ENCODE results near the gene PDE4D.

The PDE4D gene

DNA sequence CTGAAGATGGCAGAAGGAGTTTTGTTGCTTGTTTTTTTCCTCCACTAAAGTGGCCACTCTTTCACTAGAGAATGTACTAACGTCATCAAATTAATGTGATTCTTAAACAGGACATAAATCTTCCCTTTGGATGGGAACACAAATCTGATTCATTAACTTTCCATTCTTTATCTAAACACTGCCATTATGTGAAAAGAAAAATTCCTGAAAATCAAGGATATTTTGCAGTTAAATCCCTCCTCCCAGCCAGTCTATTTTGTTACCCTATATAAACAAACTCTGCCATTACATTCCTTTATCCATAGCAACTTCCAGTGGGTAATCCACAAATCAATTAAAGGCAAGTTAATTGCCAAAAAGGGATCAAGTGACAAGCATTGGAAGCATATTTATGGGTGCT is 546.5 kb downstream of the PDE4D start:
- TF ChIP-seq CTCF (IDR thresholded peaks at IDR 0.05; ENCODE audit: insufficient read depth, low read depth, low read length, missing control alignments), result no peak

GRCh38 chr5:59346514-59346913 is 547.0 kb downstream of the PDE4D start:
- no peak overlapping the region for H3K4me3 ChIP-seq (ENCODE audit: low read length)
- TF ChIP-seq CTCF (IDR thresholded peaks at IDR 0.05; ENCODE audit: insufficient read depth, low read depth, low read length, missing control alignments), result no peak
- DNase-seq (ENCODE audit: low read depth), result no peak

More for the DNA sequence above, 546.5 kb downstream of the PDE4D start:
- DNase-seq (ENCODE audit: low read depth), result no peak
- H3K4me3 ChIP-seq (ENCODE audit: low read length), result no peak overlapping the region

GRCh38 chr5:59342181-59342580 is 551.3 kb downstream of the PDE4D start:
- no peak overlapping the region for H3K4me3 ChIP-seq (ENCODE audit: low read length)
- DNase-seq (ENCODE audit: low read depth), result no peak
- no peak for TF ChIP-seq CTCF (IDR thresholded peaks at IDR 0.05; ENCODE audit: insufficient read depth, low read depth, low read length, missing control alignments)

DNA sequence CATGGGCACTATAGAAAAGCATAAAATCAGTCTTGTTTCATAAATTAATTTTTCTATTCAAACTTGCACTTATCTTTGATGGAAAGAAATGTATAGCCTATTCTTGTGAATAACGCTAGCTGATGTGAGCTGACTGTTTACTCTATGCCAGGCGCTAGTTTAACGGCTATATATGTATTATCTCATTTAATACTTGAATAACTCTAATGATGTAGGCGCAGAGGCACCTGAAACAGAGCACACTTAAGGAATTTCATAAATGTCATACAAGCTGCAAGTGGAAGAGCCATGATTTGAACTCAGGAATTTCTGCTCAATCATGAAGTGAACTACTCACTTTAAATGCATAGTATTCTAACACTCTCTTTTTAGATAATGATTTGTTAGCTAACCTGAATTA is 551.8 kb downstream of the PDE4D start:
- no peak for DNase-seq (ENCODE audit: low read depth)
- H3K4me3 ChIP-seq (ENCODE audit: low read length), result no peak overlapping the region
- no peak for TF ChIP-seq CTCF (IDR thresholded peaks at IDR 0.05; ENCODE audit: insufficient read depth, low read depth, low read length, missing control alignments)

DNA sequence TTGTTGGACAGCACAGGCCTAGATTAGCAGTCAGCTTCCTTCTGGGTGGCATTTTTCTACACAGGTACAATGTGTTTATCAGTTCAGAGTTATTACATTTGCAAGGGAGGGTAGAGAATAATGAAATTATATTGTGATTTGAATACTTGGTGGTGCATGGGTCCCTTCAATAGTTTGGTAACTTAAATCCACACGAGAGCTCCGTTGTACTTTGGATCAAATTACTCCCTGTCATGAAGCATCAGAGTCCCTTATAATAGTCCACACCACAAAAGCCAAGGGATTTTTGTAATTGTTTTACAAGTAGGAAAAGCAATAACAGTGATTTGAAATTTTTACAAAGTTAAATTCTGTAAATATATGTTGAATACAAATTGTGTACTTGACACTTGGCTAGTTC is 552.4 kb downstream of the PDE4D start:
- TF ChIP-seq CTCF (IDR thresholded peaks at IDR 0.05; ENCODE audit: insufficient read depth, low read depth, low read length, missing control alignments), result no peak

GRCh38 chr5:59340637-59341036 is 552.9 kb downstream of the PDE4D start:
- no peak for TF ChIP-seq CTCF (IDR thresholded peaks at IDR 0.05; ENCODE audit: insufficient read depth, low read depth, low read length, missing control alignments)
- no peak overlapping the region for H3K4me3 ChIP-seq (ENCODE audit: low read length)
- DNase-seq (ENCODE audit: low read depth), result no peak

More for the DNA sequence above, 552.4 kb downstream of the PDE4D start:
- DNase-seq (ENCODE audit: low read depth), result no peak
- no peak overlapping the region for H3K4me3 ChIP-seq (ENCODE audit: low read length)

- no peak for TF ChIP-seq CTCF (IDR thresholded peaks at IDR 0.05; ENCODE audit: insufficient read depth, low read depth, low read length, missing control alignments)
- no peak for DNase-seq (ENCODE audit: low read depth)
- H3K4me3 ChIP-seq (ENCODE audit: low read length), result no peak overlapping the region
Observed at GRCh38 chr5:59337240-59337639, 556.3 kb downstream of the PDE4D start.

All from epithelial cell of esophagus (primary cell).